Ishikawa (cell line): ENCODE data around the gene ZNF608.

Experiments used
- CEBPB ChIP-seq: IDR thresholded peaks from 2 replicates; pipeline ENCODE4 v1.6.1; 2012
- CREB1 ChIP-seq: IDR thresholded peaks from 2 replicates; pipeline ENCODE4 v1.6.1; 2012; ENCODE audit warnings: low read depth
- EGR1 ChIP-seq: IDR thresholded peaks from 2 replicates; pipeline ENCODE4 v1.6.1; 2012
- EP300 ChIP-seq: IDR thresholded peaks from 2 replicates; pipeline ENCODE4 v1.6.1; 2012; ENCODE audit warnings: borderline replicate concordance
- FOXM1 ChIP-seq: IDR thresholded peaks from 2 replicates; pipeline ENCODE4 v1.6.1; 2012; ENCODE audit warnings: low read depth, borderline replicate concordance
- MAX ChIP-seq: IDR thresholded peaks from 2 replicates; pipeline ENCODE4 v1.6.1; 2012
- NFIC ChIP-seq: IDR thresholded peaks from 2 replicates; pipeline ENCODE4 v1.6.1; 2012
- RAD21 ChIP-seq: IDR thresholded peaks from 2 replicates; pipeline ENCODE4 v1.6.1; 2012; ENCODE audit warnings: low read depth
- REST ChIP-seq: IDR thresholded peaks from 2 replicates; pipeline ENCODE4 v1.6.1; 2012; ENCODE audit warnings: low read depth, mild to moderate bottlenecking
- TAF1 ChIP-seq: IDR thresholded peaks from 2 replicates; pipeline ENCODE4 v1.6.1; 2012; ENCODE audit warnings: low read depth, mild to moderate bottlenecking
- TCF12 ChIP-seq: IDR thresholded peaks from 2 replicates; pipeline ENCODE4 v1.6.1; 2012; ENCODE audit warnings: low read depth
- TEAD4 ChIP-seq: IDR thresholded peaks from 2 replicates; pipeline ENCODE4 v1.6.1; 2012
- USF1 ChIP-seq: IDR thresholded peaks from 2 replicates; pipeline ENCODE4 v1.6.1; 2012
- YY1 ChIP-seq: IDR thresholded peaks from 2 replicates; pipeline ENCODE4 v1.6.1; 2012; ENCODE audit warnings: low read depth
- ZBTB7A ChIP-seq: IDR thresholded peaks from 2 replicates; pipeline ENCODE4 v1.6.1; 2012; ENCODE audit warnings: low read depth

Gene ZNF608

GRCh38 chr5:124773315-124774311, 27.2 kb upstream of the ZNF608 start:
- no peak for TF ChIP-seq REST
- no peak for TF ChIP-seq NFIC
- TF ChIP-seq EP300: no peak
- TF ChIP-seq TEAD4: no peak
- TF ChIP-seq TAF1: no peak

- no peak for TF ChIP-seq NFIC
- TF ChIP-seq USF1: no peak
- no peak for TF ChIP-seq TEAD4
- TF ChIP-seq CREB1: no peak
- no peak for TF ChIP-seq TAF1
- no peak for TF ChIP-seq ZBTB7A
- no peak for TF ChIP-seq MAX
- no peak for TF ChIP-seq FOXM1
- no peak for TF ChIP-seq CEBPB
- TF ChIP-seq EP300: no peak
- TF ChIP-seq EGR1: no peak
- no peak for TF ChIP-seq RAD21
- no peak for TF ChIP-seq YY1
- no peak for TF ChIP-seq REST
Observed at GRCh38 chr5:124772457-124773200, 26.2 kb upstream of the ZNF608 start.

GRCh38 chr5:124771761-124772160, 25.3 kb upstream of the ZNF608 start:
- TF ChIP-seq CEBPB: no peak
- no peak for TF ChIP-seq ZBTB7A
- TF ChIP-seq REST: no peak
- no peak for TF ChIP-seq EP300

GRCh38 chr5:124764992-124765611, 18.7 kb upstream of the ZNF608 start:
- TF ChIP-seq CEBPB (no peak), TAF1 (no peak), YY1 (no peak), REST (no peak), FOXM1 (no peak), USF1 (no peak), TCF12 (no peak), RAD21 (no peak), MAX (no peak), CREB1 (no peak), EGR1 (no peak), NFIC (no peak), ZBTB7A (no peak), EP300 (no peak), TEAD4 (no peak)
